Endothelial cell of umbilical vein (primary cell): ENCODE measurements around the gene DYRK1A. TPM values are rescaled to one million over a fixed set of nuclear protein-coding genes. Genes with fewer than 3 reads are reported as not detected.

Experiments used
- BruUV-seq: library from RNA; stranded (reverse); fragments of 400-500 nt; replicated peaks from 2 replicates; lab custom pipeline; 2021; lab: Mats Ljungman, UMichigan
- CTCF ChIA-PET: fragments of 300-600, 350-600 bp; sonication (Branson Sonifier 250); formaldehyde crosslinking; loops from one replicate; lab custom pipeline; 2021; ENCODE audit warnings: antibody characterized with exemption, inconsistent platforms; lab: Charles Lee
- POLR2A ChIA-PET: fragments of 300-600, 350-600 bp; sonication (Branson Sonifier 250); formaldehyde crosslinking; loops from one replicate; lab custom pipeline; 2021; ENCODE audit warnings: antibody characterized with exemption, inconsistent platforms; lab: Charles Lee
- DNase-seq: peaks from one replicate; pipeline ENCODE4 v3.0.0-alpha.2; 2011; ENCODE audit warnings: low read depth, low spot score
- FAIRE-seq: peaks from 2 replicates; lab custom pipeline; 2011; peaks lifted over from hg19 to GRCh38; lab: Jason Lieb, UNC
- H2AFZ ChIP-seq: 2 replicates; pipeline ENCODE4 v1.6.0; 2012; ENCODE audit warnings: low read depth, low read length, control low read depth, inconsistent platforms
- H3K27ac ChIP-seq: 2 replicates; pipeline ENCODE4 v1.5.1; 2011; ENCODE audit warnings: low read depth, mild to moderate bottlenecking, control low read depth, low read length, moderate library complexity; ENCODE audit not compliant: insufficient read depth
- H3K27me3 ChIP-seq, 2 experiments: 2 replicates each; pipeline versions ENCODE4 v1.6.0 to v1.6.1; 2011; ENCODE audit warnings: low read length in 2 of 2, mixed read lengths in 1 of 2; ENCODE audit not compliant: control insufficient read depth in 2 of 2, insufficient read depth in 2 of 2
- H3K36me3 ChIP-seq, 2 experiments: 2 replicates in 1 of 2; 3 replicates in 1 of 2; pipeline ENCODE4 v1.5.1; 2011; ENCODE audit warnings: low read length in 2 of 2, mild to moderate bottlenecking in 1 of 2, moderate library complexity in 1 of 2; ENCODE audit not compliant: control insufficient read depth in 2 of 2, insufficient read depth in 2 of 2; ENCODE audit errors: extremely low read depth in 1 of 2
- H3K4me1 ChIP-seq: 3 replicates; pipeline ENCODE4 v1.5.1; 2011; ENCODE audit warnings: mild to moderate bottlenecking, low read length; ENCODE audit not compliant: control insufficient read depth, insufficient read depth; ENCODE audit errors: extremely low read depth
- H3K4me2 ChIP-seq: 2 replicates; pipeline ENCODE4 v1.6.1; 2011; ENCODE audit warnings: low read length, control low read depth, mixed read lengths; ENCODE audit not compliant: insufficient read depth
- H3K4me3 ChIP-seq, 3 experiments: fragments of 200-600 bp in 1 of 3; sonication (generic), shearing (Covaris generic) in 1 of 3; replicated peaks in 1 of 3; 2 replicates each; pipeline ENCODE4 v1.5.1; 2011 to 2016; ENCODE audit warnings: control low read depth in 3 of 3, low read length in 3 of 3, mild to moderate bottlenecking in 2 of 3, inconsistent platforms in 1 of 3, low read depth in 1 of 3, moderate library complexity in 1 of 3; ENCODE audit not compliant: insufficient read depth in 1 of 3
- H3K79me2 ChIP-seq: 2 replicates; pipeline ENCODE4 v1.6.0; 2012; ENCODE audit warnings: low read length, inconsistent platforms; ENCODE audit not compliant: control insufficient read depth, insufficient read depth
- H3K9ac ChIP-seq: replicated peaks from 2 replicates; pipeline ENCODE3; 2011; ENCODE audit warnings: low read length, control low read depth; ENCODE audit not compliant: insufficient read depth; ENCODE audit errors: extremely low read depth
- H3K9me1 ChIP-seq: replicated peaks from 3 replicates; pipeline ENCODE4 v1.6.0; 2011; ENCODE audit warnings: mild to moderate bottlenecking, low read length; ENCODE audit not compliant: control insufficient read depth, insufficient read depth; ENCODE audit errors: extremely low read depth
- H3K9me3 ChIP-seq: replicated peaks from 2 replicates; pipeline ENCODE4 v1.5.1; 2012; ENCODE audit warnings: low read length, inconsistent platforms; ENCODE audit not compliant: control insufficient read depth, insufficient read depth
- H4K20me1 ChIP-seq: replicated peaks from 2 replicates; pipeline ENCODE3; 2011; ENCODE audit warnings: mild to moderate bottlenecking, low read length; ENCODE audit not compliant: control insufficient read depth, insufficient read depth; ENCODE audit errors: extremely low read depth
- CTCF ChIP-seq, 2 donors: IDR thresholded peaks; 1 replicate in 1 of 2; 2 replicates in 1 of 2; pipeline ENCODE4 v1.5.1; 2011; ENCODE audit warnings: low read length in 2 of 2, mild to moderate bottlenecking in 2 of 2, moderate library complexity in 2 of 2, control low read depth in 1 of 2, inconsistent platforms in 1 of 2, low read depth in 1 of 2; ENCODE audit not compliant: insufficient read depth in 1 of 2; ENCODE audit errors: extremely low read depth in 1 of 2
- EZH2 ChIP-seq: IDR thresholded peaks from 2 replicates; pipeline ENCODE4 v1.6.1; 2012; ENCODE audit warnings: borderline replicate concordance, low read depth, mild to moderate bottlenecking, moderate library complexity, low read length, inconsistent platforms; ENCODE audit not compliant: severe bottlenecking
- FOS ChIP-seq: IDR thresholded peaks from 2 replicates; pipeline ENCODE4 v1.6.1; 2011; ENCODE audit warnings: mild to moderate bottlenecking, low read length, moderate library complexity, borderline replicate concordance; ENCODE audit not compliant: insufficient read depth
- GATA2 ChIP-seq: IDR thresholded peaks from 2 replicates; pipeline ENCODE4 v1.7.0; 2011; ENCODE audit warnings: low read depth, mild to moderate bottlenecking, moderate library complexity, mixed read lengths, low read length; ENCODE audit not compliant: insufficient read length, insufficient read depth
- JUN ChIP-seq: IDR thresholded peaks from 2 replicates; pipeline ENCODE4 v1.6.1; 2011; ENCODE audit warnings: borderline replicate concordance, low read depth; ENCODE audit not compliant: insufficient read length, insufficient read depth
- MAX ChIP-seq: IDR thresholded peaks from 2 replicates; pipeline ENCODE4 v1.6.1; 2011; ENCODE audit not compliant: insufficient read depth, insufficient read length
- MYC ChIP-seq: IDR thresholded peaks from one replicate; pipeline ENCODE4 v1.6.1; 2011; ENCODE audit warnings: mild to moderate bottlenecking, low read depth, low read length
- POLR2A ChIP-seq: IDR thresholded peaks from 2 replicates; pipeline ENCODE4 v1.6.1; 2012; ENCODE audit warnings: low read depth, mild to moderate bottlenecking, control low read depth, low read length
- POLR2AphosphoS5 ChIP-seq: IDR thresholded peaks from 2 replicates; pipeline ENCODE4 v1.6.1; 2012; ENCODE audit warnings: low read depth, mild to moderate bottlenecking, control low read depth, low read length, moderate library complexity; ENCODE audit not compliant: insufficient read depth
- dilution Hi-C: fragments of 300-500 bp; cut with MboI; formaldehyde crosslinking; loops from one replicate; pipeline ENCODE4 v1.15.0; 2019; ENCODE audit warnings: low sequenced_read_pairs; ENCODE audit not compliant: extremely low pct_ligation_motif_present
- intact Hi-C: fragments of 100-400 bp; cut with micrococcal nuclease; formaldehyde crosslinking; loops from one replicate; pipeline ENCODE4 v1.10.0; 2022
- polyA plus RNA-seq, 4 experiments: library from polyadenylated mRNA; depleted of rRNA in 3 of 4; stranded (reverse) in 3 of 4; unstranded in 1 of 4; fragments of >200 nt; gene quantifications; 2 replicates each; pipeline versions ENCODE4 v1.2.1 to v1.2.3, GENCODE V29; 2011 to 2012; ENCODE audit warnings: missing spikeins in 1 of 4
- total RNA-seq: library from RNA; stranded (reverse); gene quantifications from 2 replicates; pipeline ENCODE4 v1.2.3, GENCODE V29; 2021

DYRK1A gene
- total and polyA plus RNA-seq, 2 donors (not counting 3 experiments of a cell fraction or from before 2014, with no cell fraction given) = 51.8 to 53.7 TPM

GRCh38 chr21:37554661-37555379, 188.2 kb downstream of the DYRK1A start:
- H3K9ac ChIP-seq = no peak overlapping the region
- H3K9me1 ChIP-seq = no peaks in the 10 kb centered on the region
- no peak overlapping the region for H3K4me2 ChIP-seq
- H3K27me3 ChIP-seq = peaks cover 2 to 9% of the 10 kb centered on the region in 2 experiments
- dilution Hi-C loops = no loop called here
- intact Hi-C loops = no loop called here
- no peaks in the 10 kb centered on the region for H3K79me2 ChIP-seq
- FAIRE-seq = no peak
- no peaks in the 10 kb centered on the region for H3K4me1 ChIP-seq
- H3K4me3 ChIP-seq = no peak overlapping the region
- H3K9me3 ChIP-seq = no peaks in the 10 kb centered on the region
- POLR2A ChIA-PET = no interaction called here
- no peaks in the 10 kb centered on the region for H4K20me1 ChIP-seq
- DNase-seq = no peak
- no peak overlapping the region for H2AFZ ChIP-seq
- no TSS peak for BruUV-seq
- no peaks in the 10 kb centered on the region for H3K36me3 ChIP-seq
- CTCF ChIA-PET = interaction anchor here (0.8 to 1.4 kb wide), 4 partner anchors 8 to 120 kb away, joined by 3 to 9 read pairs (median 4); no protein-coding TSS in a partner anchor
- TF ChIP-seq JUN (no peak), CTCF (IDR thresholded peaks at IDR 0.05; ENCODE audit: extremely low read depth in 1 of 2, insufficient read depth in 1 of 2, low read depth in 1 of 2, low read length in 2 of 2) (no peak), POLR2AphosphoS5 (no peak), MAX (no peak), FOS (no peak), GATA2 (no peak), POLR2A (no peak), MYC (no peak), EZH2 (no peak)
- H3K27ac ChIP-seq = no peak overlapping the region
